A549 (cell line): ENCODE data around the gene PSMA7. TPM values are rescaled to one million over a fixed set of nuclear protein-coding genes. Genes with fewer than 3 reads are reported as not detected.

Source experiments
- polyA plus RNA-seq, 4 experiments: library from polyadenylated mRNA; depleted of rRNA in 3 of 4; stranded (reverse); fragments of >200 nt; fragmentation: RNase III in 1 of 4; extraction: RNeasy Plus Mini Kit Qiagen cat#74134 plus additional on column Dnase treatment in 1 of 4; gene quantifications; 2 replicates in 3 of 4; 3 replicates in 1 of 4; pipeline ENCODE4 v1.2.3, GENCODE V29; 2011 to 2017
- TF ChIP-seq, protein P1 (sequence below): fragments of >200 bp; sonication (Bioruptor Twin); formaldehyde crosslinking; IDR thresholded peaks from 3 replicates; pipeline ENCODE4 v1.6.1; 2016

PSMA7 gene
- polyA plus RNA-seq, 2 of the 4 experiments (the other 2 are of a cell fraction): 511 to 562 TPM

DNA sequence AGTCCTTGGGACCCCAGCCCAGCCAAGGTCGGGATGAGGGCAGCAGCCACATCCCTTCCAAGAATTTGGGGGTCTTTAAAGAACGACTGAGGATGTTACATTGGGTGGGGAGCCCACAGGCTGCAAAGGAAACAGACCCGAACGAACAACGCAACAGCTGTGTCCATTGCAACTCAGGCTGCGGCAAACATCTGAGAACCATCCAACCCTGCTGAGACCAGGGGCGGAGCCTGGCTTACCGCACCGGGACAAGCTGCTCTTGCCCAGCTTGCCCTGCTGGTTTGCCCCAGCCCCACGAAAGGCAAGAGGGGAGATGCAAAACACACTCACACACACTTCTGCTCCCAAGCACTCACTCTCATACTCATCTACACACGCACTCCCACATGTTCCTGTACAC, 56.0 kb downstream of the PSMA7 start (continued):
- TF ChIP-seq, protein P1, sequence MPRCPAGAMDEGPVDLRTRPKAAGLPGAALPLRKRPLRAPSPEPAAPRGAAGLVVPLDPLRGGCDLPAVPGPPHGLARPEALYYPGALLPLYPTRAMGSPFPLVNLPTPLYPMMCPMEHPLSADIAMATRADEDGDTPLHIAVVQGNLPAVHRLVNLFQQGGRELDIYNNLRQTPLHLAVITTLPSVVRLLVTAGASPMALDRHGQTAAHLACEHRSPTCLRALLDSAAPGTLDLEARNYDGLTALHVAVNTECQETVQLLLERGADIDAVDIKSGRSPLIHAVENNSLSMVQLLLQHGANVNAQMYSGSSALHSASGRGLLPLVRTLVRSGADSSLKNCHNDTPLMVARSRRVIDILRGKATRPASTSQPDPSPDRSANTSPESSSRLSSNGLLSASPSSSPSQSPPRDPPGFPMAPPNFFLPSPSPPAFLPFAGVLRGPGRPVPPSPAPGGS: no peak

Other genes with a start within 250 kb of the PSMA7 start
- gene TAF4, start 77.5 kb downstream of the PSMA7 start, polyA plus RNA-seq (2011; rRNA removed): 5.7 and 6.1 TPM in 2 replicates
- gene TAF4, start 77.5 kb downstream of the PSMA7 start, polyA plus RNA-seq (2017; fragmentation: RNase III; extraction: RNeasy Plus Mini Kit Qiagen cat#74134 plus additional on column Dnase treatment): 11.0 to 14.3 TPM (median 12.5 TPM) in 3 replicates
- 18.3 and 22.7 TPM in 2 replicates for gene LSM14B, start 20.9 kb downstream of the PSMA7 start, polyA plus RNA-seq (2011; rRNA removed)
- 26.5 to 28.1 TPM (median 27.7 TPM) in 3 replicates for gene LSM14B, start 20.9 kb downstream of the PSMA7 start, polyA plus RNA-seq (2017; fragmentation: RNase III; extraction: RNeasy Plus Mini Kit Qiagen cat#74134 plus additional on column Dnase treatment)
- gene SS18L1, start 375 bp upstream of the PSMA7 start, polyA plus RNA-seq (2011; rRNA removed): 7.4 and 7.5 TPM in 2 replicates
- gene SS18L1, start 375 bp upstream of the PSMA7 start, polyA plus RNA-seq (2017; fragmentation: RNase III; extraction: RNeasy Plus Mini Kit Qiagen cat#74134 plus additional on column Dnase treatment): 12.0 to 13.1 TPM (median 12.9 TPM) in 3 replicates
- 21.8 and 21.9 TPM in 2 replicates for gene MTG2, start 39.6 kb upstream of the PSMA7 start, polyA plus RNA-seq (2011; rRNA removed)
- gene MTG2, start 39.6 kb upstream of the PSMA7 start, polyA plus RNA-seq (2017; fragmentation: RNase III; extraction: RNeasy Plus Mini Kit Qiagen cat#74134 plus additional on column Dnase treatment): 25.3 to 28.7 TPM (median 25.7 TPM) in 3 replicates
- not detected in 2 replicates for gene HRH3, start 76.9 kb upstream of the PSMA7 start, polyA plus RNA-seq (2011; rRNA removed)
- gene HRH3, start 76.9 kb upstream of the PSMA7 start, polyA plus RNA-seq (2017; fragmentation: RNase III; extraction: RNeasy Plus Mini Kit Qiagen cat#74134 plus additional on column Dnase treatment): not detected in 3 replicates
- gene OSBPL2, start 95.1 kb upstream of the PSMA7 start, polyA plus RNA-seq (2011; rRNA removed): 12.8 and 14.8 TPM in 2 replicates
- gene OSBPL2, start 95.1 kb upstream of the PSMA7 start, polyA plus RNA-seq (2017; fragmentation: RNase III; extraction: RNeasy Plus Mini Kit Qiagen cat#74134 plus additional on column Dnase treatment): 13.7 to 15.3 TPM (median 14.6 TPM) in 3 replicates
- 68.9 and 87.9 TPM in 2 replicates for gene ADRM1, start 159.6 kb upstream of the PSMA7 start, polyA plus RNA-seq (2011; rRNA removed)
- gene ADRM1, start 159.6 kb upstream of the PSMA7 start, polyA plus RNA-seq (2017; fragmentation: RNase III; extraction: RNeasy Plus Mini Kit Qiagen cat#74134 plus additional on column Dnase treatment): 121 to 131 TPM (median 130 TPM) in 3 replicates
- gene LAMA5, start 223.9 kb upstream of the PSMA7 start, polyA plus RNA-seq (2011; rRNA removed): 20.4 and 31.6 TPM in 2 replicates
- 196 to 212 TPM (median 202 TPM) in 3 replicates for gene LAMA5, start 223.9 kb upstream of the PSMA7 start, polyA plus RNA-seq (2017; fragmentation: RNase III; extraction: RNeasy Plus Mini Kit Qiagen cat#74134 plus additional on column Dnase treatment)
- gene RPS21, start 243.7 kb upstream of the PSMA7 start, polyA plus RNA-seq (2011; rRNA removed): 3,697 and 4,026 TPM in 2 replicates
- gene RPS21, start 243.7 kb upstream of the PSMA7 start, polyA plus RNA-seq (2017; fragmentation: RNase III; extraction: RNeasy Plus Mini Kit Qiagen cat#74134 plus additional on column Dnase treatment): 2,862 to 2,938 TPM (median 2,871 TPM) in 3 replicates